K562 (cell line): ENCODE results near the gene PFAS. TPM values are rescaled to one million over a fixed set of nuclear protein-coding genes. Genes with fewer than 3 reads are reported as not detected.

Experiments used
- ATF6 ChIP-seq: sonication (generic); formaldehyde crosslinking; IDR thresholded peaks from 2 replicates; pipeline ENCODE4 v1.4.0; 2020; ENCODE audit warnings: mild to moderate bottlenecking, missing genetic modification reagents
- ETV6 ChIP-seq, 3 experiments: fragments of 150-350 bp in 1 of 3; sonication (generic) in 1 of 3; formaldehyde crosslinking in 1 of 3; IDR thresholded peaks; 2 replicates each; pipeline versions ENCODE4 v1.6.1 to v1.8.0; 2014 to 2022; ENCODE audit warnings: borderline replicate concordance in 2 of 3, low read depth in 2 of 3, antibody characterized with exemption in 1 of 3, low read length in 1 of 3, mild to moderate bottlenecking in 1 of 3, missing genetic modification reagents in 1 of 3
- HOXB6 ChIP-seq: fragments of 250-450 bp; sonication (Bioruptor Pico); IDR thresholded peaks from 2 replicates; pipeline ENCODE4 v1.5.1; 2022; ENCODE audit warnings: mild to moderate bottlenecking, borderline replicate concordance
- KAT2B ChIP-seq: IDR thresholded peaks from one replicate; pipeline ENCODE4 v1.6.1; 2012; ENCODE audit warnings: low read depth, mild to moderate bottlenecking, control low read depth, inconsistent platforms, low read length, moderate library complexity
- KLF6 ChIP-seq: fragments of 250-450 bp; sonication (Bioruptor Pico); IDR thresholded peaks from 2 replicates; pipeline ENCODE4 v1.4.0; 2020; ENCODE audit warnings: mild to moderate bottlenecking, moderate library complexity, borderline replicate concordance
- MNT ChIP-seq, 2 experiments: fragments of 450-650 bp; conservative IDR thresholded peaks; 2 replicates each; pipeline ENCODE4 v1.6.1; 2017; ENCODE audit warnings: mild to moderate bottlenecking in 2 of 2, moderate library complexity in 2 of 2
- MXI1 ChIP-seq: IDR thresholded peaks from 2 replicates; pipeline ENCODE4 v1.6.1; 2011; ENCODE audit warnings: low read depth, mild to moderate bottlenecking, improper control_type of control experiment, low read length
- NFE2L1 ChIP-seq: fragments of 450-650 bp; IDR thresholded peaks from 2 replicates; pipeline ENCODE4 v1.6.1; 2016; ENCODE audit warnings: missing genetic modification characterization, low read depth, mild to moderate bottlenecking, missing compliant biosample characterization, moderate library complexity, borderline replicate concordance
- POLR3G ChIP-seq: IDR thresholded peaks from 2 replicates; pipeline ENCODE4 v1.6.1; 2011; ENCODE audit not compliant: insufficient read length, insufficient replicate concordance; ENCODE audit errors: extremely low read depth
- RFX5 ChIP-seq: IDR thresholded peaks from 2 replicates; pipeline ENCODE4 v1.6.1; 2011; ENCODE audit warnings: low read depth, mild to moderate bottlenecking, improper control_type of control experiment, low read length
- SPI1 ChIP-seq: IDR thresholded peaks from 2 replicates; pipeline ENCODE4 v1.6.1; 2011; ENCODE audit warnings: low read depth, low read length, control low read depth, borderline replicate concordance
- TAF9B ChIP-seq: fragments of 450-650 bp; IDR thresholded peaks from 2 replicates; pipeline ENCODE4 v1.6.1; 2018; ENCODE audit warnings: mild to moderate bottlenecking; ENCODE audit not compliant: partially characterized antibody
- TBL1XR1 ChIP-seq, 2 experiments: IDR thresholded peaks; 2 replicates each; pipeline ENCODE4 v1.6.1; 2012; ENCODE audit warnings: improper control_type of control experiment in 2 of 2, low read length in 2 of 2, mild to moderate bottlenecking in 1 of 2
- VEZF1 ChIP-seq: fragments of 200-800 bp; sonication (Bioruptor generic); IDR thresholded peaks from 2 replicates; pipeline ENCODE4 v1.6.1; 2017; ENCODE audit warnings: missing genetic modification characterization, missing compliant biosample characterization
- ZBED1 ChIP-seq: IDR thresholded peaks from 2 replicates; pipeline ENCODE4 v1.6.1; 2014
- ZBTB7A ChIP-seq: IDR thresholded peaks from 2 replicates; pipeline ENCODE4 v1.6.1; 2011; ENCODE audit warnings: low read depth, mild to moderate bottlenecking, low read length, moderate library complexity, borderline replicate concordance; ENCODE audit not compliant: control insufficient read depth
- ZNF324 ChIP-seq: fragments of 250-450 bp; sonication (Bioruptor Pico); IDR thresholded peaks from 2 replicates; pipeline ENCODE4 v1.4.0; 2020; ENCODE audit warnings: mild to moderate bottlenecking
- ZNF398 ChIP-seq: fragments of 250-450 bp; sonication (Bioruptor Pico); IDR thresholded peaks from 2 replicates; pipeline ENCODE4 v1.8.0; 2021; ENCODE audit warnings: moderate library complexity, mild to moderate bottlenecking, inconsistent platforms
- ZNF408 ChIP-seq: fragments of 250-450 bp; sonication (Bioruptor Pico); IDR thresholded peaks from 2 replicates; pipeline ENCODE4 v1.4.0; 2020; ENCODE audit warnings: low read depth, mild to moderate bottlenecking, moderate library complexity
- ZSCAN29 ChIP-seq: fragments of 450-650 bp; IDR thresholded peaks from 2 replicates; pipeline ENCODE4 v1.6.1; 2017
- polyA plus RNA-seq, 8 experiments: library from polyadenylated mRNA; depleted of rRNA in 4 of 8; stranded (reverse) in 5 of 8; unstranded in 3 of 8; fragments of >200 nt; fragmentation: Nextera tagmentation in 2 of 8; fragmentation: Illumina TruSeq in 1 of 8; extraction: Ambion mirVana in 2 of 8; extraction: Trizol in 1 of 8; gene quantifications; 2 replicates each; pipeline versions ENCODE4 v1.2.1 to v1.2.3, GENCODE V29; 2011 to 2014; ENCODE audit warnings: inconsistent platforms in 1 of 8, missing spikeins in 1 of 8
- total RNA-seq, 7 experiments: library from RNA; depleted of rRNA in 6 of 7; stranded (reverse); fragments of >200 nt in 6 of 7; fragmentation: Illumina TruSeq in 2 of 7; extraction: Trizol in 2 of 7; gene quantifications; 2 replicates each; pipeline versions ENCODE4 v1.2.1 to v1.2.3, GENCODE V29; 2011 to 2021; ENCODE audit warnings: low replicate concordance in 1 of 7

Gene PFAS
- total and polyA plus RNA-seq, 9 of the 15 experiments (the other 6 are each of a cell fraction or from before 2014, with no cell fraction given) = 11.6 to 131 (median 43.9) TPM

GRCh38 chr17:8221663-8222379 lies 27.3 kb upstream of the PFAS start (continued):
- TF ChIP-seq ATF6 (CRISPR knock-in tag) = no peak
- TF ChIP-seq MXI1 = peak; percentile 60
- TF ChIP-seq MNT (conservative IDR thresholded peaks at IDR 0.05) = no peak; a peak in 1 of 4 replicates
- no peak for TF ChIP-seq KLF6 (CRISPR knock-in tag)
- 0 out of 2 replicates have a peak, but pooled peaks have one; percentile 13 for TF ChIP-seq ZBED1
- TF ChIP-seq ZNF408 (CRISPR knock-in tag) = no peak
- no peak for TF ChIP-seq NFE2L1 (tag)
- TF ChIP-seq RFX5 = peak; percentile 13; the same call in 1 of the 2 replicates
- TF ChIP-seq KAT2B = no peak
- TF ChIP-seq SPI1 = peak; percentile 12; the same call in 1 of the 2 replicates
- TF ChIP-seq ZNF324 (CRISPR knock-in tag) = no peak
- no peak for TF ChIP-seq HOXB6
- TF ChIP-seq POLR3G = peak; percentile 66
- TF ChIP-seq ZSCAN29 = peak; percentile 72; the same call in 1 of the 2 replicates
- peak in 1 of 2 experiments; percentile 96; a peak in 2 of 4 replicates for TF ChIP-seq TBL1XR1 (IDR thresholded peaks at IDR 0.05; ENCODE audit: low read length in 2 of 2)
- TF ChIP-seq TAF9B = no peak
- peak in 1 of 2 experiments; percentile 2; a peak in 1 of 4 replicates for TF ChIP-seq ETV6 (IDR thresholded peaks at IDR 0.05; ENCODE audit: borderline replicate concordance in 1 of 2, low read depth in 2 of 2, low read length in 1 of 2)
- no peak for TF ChIP-seq ETV6 (CRISPR knock-in tag; IDR thresholded peaks at IDR 0.05; ENCODE audit: borderline replicate concordance)
- 0 out of 2 replicates have a peak, but pooled peaks have one; percentile 55 for TF ChIP-seq ZBTB7A
- TF ChIP-seq ZNF398 (CRISPR knock-in tag) = no peak
- TF ChIP-seq VEZF1 = peak; percentile 51
